Activated naive CD4-positive, alpha-beta T cell treated with anti-CD3 and anti-CD28 coated beads, Interleukin-2, amount 50 U/mL, for 24 hours (primary cell): ENCODE results near the gene AGO4.
A peak's percentile ranks its signal among the peaks of the same experiment; 100 is the strongest.

Source experiments
- H3K27ac Mint-ChIP-seq: one replicate; pipeline ENCODE4 v1.8.0; 2021; ENCODE audit warnings: mild to moderate bottlenecking, mixed read lengths
- H3K27me3 Mint-ChIP-seq: one replicate; pipeline ENCODE4 v1.8.0; 2021; ENCODE audit warnings: mixed read lengths
- H3K36me3 Mint-ChIP-seq: one replicate; pipeline ENCODE4 v1.8.0; 2021; ENCODE audit warnings: mixed read lengths
- H3K4me1 Mint-ChIP-seq: one replicate; pipeline ENCODE4 v1.8.0; 2021; ENCODE audit warnings: mixed read lengths
- H3K4me3 Mint-ChIP-seq: one replicate; pipeline ENCODE4 v1.8.0; 2021; ENCODE audit warnings: mild to moderate bottlenecking, mixed read lengths
- H3K9me3 Mint-ChIP-seq: one replicate; pipeline ENCODE4 v1.8.0; 2021; ENCODE audit warnings: mixed read lengths

The AGO4 gene

DNA sequence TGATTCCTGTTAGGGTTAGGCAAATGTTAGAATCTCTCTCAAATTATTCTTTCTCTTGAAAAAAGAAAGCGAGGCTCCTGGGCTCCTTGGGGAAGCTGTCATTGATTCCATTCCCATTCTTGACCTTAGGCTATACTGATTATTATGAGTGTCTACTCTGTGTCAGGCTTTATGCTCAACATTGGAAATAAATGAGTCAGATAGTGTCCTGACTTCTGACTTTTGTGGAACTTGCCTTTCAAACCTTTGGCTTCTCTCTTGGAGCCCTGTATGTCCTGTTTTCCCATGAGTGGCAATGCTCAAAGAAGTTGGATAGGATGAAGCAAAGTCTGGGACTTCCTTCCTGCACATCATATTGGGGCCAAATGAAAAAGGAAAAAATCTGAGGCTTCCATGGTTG, 86.8 kb downstream of the AGO4 start:
- Mint-ChIP-seq H3K4me1 (peaks cover 4% of the 10 kb centered on the region), H3K27me3 (no peaks in the 10 kb centered on the region), H3K4me3 (no peak overlapping the region), H3K9me3 (no peaks in the 10 kb centered on the region), H3K36me3 (peaks cover 12% of the 10 kb centered on the region), H3K27ac (peak overlapping the region; percentile 91)

GRCh38 chr1:35899941-35900340, 92.1 kb downstream of the AGO4 start:
- Mint-ChIP-seq H3K4me3 (no peak overlapping the region), H3K9me3 (no peaks in the 10 kb centered on the region), H3K36me3 (peaks cover 9% of the 10 kb centered on the region), H3K27me3 (no peaks in the 10 kb centered on the region), H3K27ac (no peak overlapping the region), H3K4me1 (no peaks in the 10 kb centered on the region)

DNA sequence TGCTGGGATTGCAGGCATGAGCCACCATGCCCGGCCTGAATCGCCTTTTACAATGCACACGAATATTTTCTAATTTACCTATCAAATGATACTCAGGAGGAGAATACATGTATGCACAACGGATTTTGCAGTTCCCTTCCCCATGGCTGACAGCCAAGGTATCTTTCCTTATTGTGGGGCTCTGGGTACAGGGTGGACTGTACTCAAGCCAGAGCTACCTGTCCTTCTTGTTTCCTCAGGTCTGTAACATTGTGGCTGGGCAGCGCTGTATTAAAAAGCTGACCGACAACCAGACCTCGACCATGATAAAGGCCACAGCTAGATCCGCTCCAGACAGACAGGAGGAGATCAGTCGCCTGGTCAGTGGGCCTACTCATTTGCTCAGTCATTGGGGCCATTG, 93.4 kb downstream of the AGO4 start:
- Mint-ChIP-seq H3K27ac (no peak overlapping the region), H3K4me3 (no peak overlapping the region), H3K9me3 (no peaks in the 10 kb centered on the region), H3K36me3 (peaks cover 8% of the 10 kb centered on the region), H3K27me3 (no peaks in the 10 kb centered on the region), H3K4me1 (no peaks in the 10 kb centered on the region)

- Mint-ChIP-seq H3K27me3 (no peaks in the 10 kb centered on the region), H3K27ac (no peak overlapping the region), H3K36me3 (peaks cover 8% of the 10 kb centered on the region), H3K4me3 (no peak overlapping the region), H3K4me1 (no peaks in the 10 kb centered on the region), H3K9me3 (no peaks in the 10 kb centered on the region)
Measured at GRCh38 chr1:35902671-35903070, 94.9 kb downstream of the AGO4 start.
